Measurements from ENCODE around the gene TCF4. TPM values are rescaled to one million over a fixed set of nuclear protein-coding genes. Genes with fewer than 3 reads are reported as not detected.

TCF4 gene
- total RNA-seq, 1 donor from 2014 or later, result 175 TPM

DNA sequence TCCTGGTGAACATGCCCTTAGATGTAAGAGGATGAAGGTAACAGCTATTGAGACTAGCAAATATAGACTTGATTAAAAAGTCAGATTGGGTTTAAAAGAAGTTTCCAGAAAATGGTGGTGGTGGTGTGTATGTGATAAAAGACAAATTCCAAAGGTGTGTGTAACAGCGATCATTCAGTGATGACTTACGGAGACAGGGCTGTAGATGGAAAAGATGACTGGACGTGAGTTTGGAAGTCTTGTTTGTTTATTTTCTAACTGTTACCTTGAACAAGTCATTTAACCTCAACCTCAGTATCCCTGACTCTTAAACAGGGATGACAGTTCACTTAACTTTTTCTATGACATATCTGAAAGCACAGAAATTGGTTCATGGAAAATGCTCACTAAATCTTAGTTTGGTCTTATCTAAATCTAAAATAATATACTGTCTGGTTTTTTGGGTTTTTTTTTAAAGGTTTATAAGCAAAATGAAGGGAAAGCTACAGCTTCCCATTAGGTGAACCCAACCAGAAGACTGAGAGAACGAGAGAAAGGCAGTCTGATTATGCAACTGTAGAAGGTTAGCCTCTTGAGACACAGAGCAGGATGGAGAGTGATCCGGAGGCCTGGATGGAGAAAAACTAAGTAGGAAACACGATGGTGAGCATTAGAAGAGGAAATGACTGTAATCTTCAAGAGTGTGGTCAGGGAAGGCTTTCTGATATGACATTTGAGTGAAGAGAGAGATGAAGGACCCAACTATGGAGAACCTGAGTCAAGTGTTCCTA is 71.9 kb downstream of the TCF4 start:
- H3K4me1 Mint-ChIP-seq (ENCODE audit: unreplicated experiment), result peaks cover 19% of the 10 kb centered on the region
- H3K36me3 Mint-ChIP-seq (ENCODE audit: low read depth, unreplicated experiment), result no peaks in the 10 kb centered on the region
- TF ChIP-seq, protein P1, sequence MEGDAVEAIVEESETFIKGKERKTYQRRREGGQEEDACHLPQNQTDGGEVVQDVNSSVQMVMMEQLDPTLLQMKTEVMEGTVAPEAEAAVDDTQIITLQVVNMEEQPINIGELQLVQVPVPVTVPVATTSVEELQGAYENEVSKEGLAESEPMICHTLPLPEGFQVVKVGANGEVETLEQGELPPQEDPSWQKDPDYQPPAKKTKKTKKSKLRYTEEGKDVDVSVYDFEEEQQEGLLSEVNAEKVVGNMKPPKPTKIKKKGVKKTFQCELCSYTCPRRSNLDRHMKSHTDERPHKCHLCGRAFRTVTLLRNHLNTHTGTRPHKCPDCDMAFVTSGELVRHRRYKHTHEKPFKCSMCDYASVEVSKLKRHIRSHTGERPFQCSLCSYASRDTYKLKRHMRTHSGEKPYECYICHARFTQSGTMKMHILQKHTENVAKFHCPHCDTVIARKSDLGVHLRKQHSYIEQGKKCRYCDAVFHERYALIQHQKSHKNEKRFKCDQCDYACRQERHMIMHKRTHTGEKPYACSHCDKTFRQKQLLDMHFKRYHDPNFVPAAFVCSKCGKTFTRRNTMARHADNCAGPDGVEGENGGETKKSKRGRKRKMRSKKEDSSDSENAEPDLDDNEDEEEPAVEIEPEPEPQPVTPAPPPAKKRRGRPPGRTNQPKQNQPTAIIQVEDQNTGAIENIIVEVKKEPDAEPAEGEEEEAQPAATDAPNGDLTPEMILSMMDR (IDR thresholded peaks at IDR 0.05; ENCODE audit: unreplicated experiment), result no peak
- no peaks in the 10 kb centered on the region for H3K27me3 Mint-ChIP-seq (ENCODE audit: unreplicated experiment)
- H3K9me3 Mint-ChIP-seq (ENCODE audit: unreplicated experiment), result no peaks in the 10 kb centered on the region
- no peak overlapping the region for H3K4me3 Mint-ChIP-seq (ENCODE audit: unreplicated experiment)
- no peak for DNase-seq (ENCODE audit: low spot score)
- no peak overlapping the region for H3K27ac Mint-ChIP-seq (ENCODE audit: unreplicated experiment)

DNA sequence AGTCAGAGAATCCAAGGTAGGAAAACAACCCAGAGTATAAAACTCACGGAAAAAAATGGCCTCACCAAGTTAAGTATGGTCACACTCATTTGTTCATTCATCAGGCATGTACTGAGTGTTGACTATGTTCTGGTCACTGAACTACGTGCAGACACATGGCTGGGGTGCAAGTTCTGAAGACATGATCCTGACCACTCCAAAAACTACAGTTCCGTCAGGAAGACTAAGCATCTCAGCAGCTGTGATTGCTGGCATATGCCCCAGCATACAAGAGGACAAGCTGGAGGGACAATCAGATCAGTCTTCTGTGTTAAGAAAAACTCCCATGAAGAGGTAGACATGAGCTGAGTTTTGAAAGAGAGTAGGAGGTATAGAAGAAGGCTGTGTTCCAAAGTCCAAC is 72.8 kb downstream of the TCF4 start:
- Mint-ChIP-seq H3K27me3 (ENCODE audit: unreplicated experiment) (no peaks in the 10 kb centered on the region), H3K36me3 (ENCODE audit: low read depth, unreplicated experiment) (no peaks in the 10 kb centered on the region), H3K9me3 (ENCODE audit: unreplicated experiment) (no peaks in the 10 kb centered on the region), H3K4me3 (ENCODE audit: unreplicated experiment) (no peak overlapping the region), H3K4me1 (ENCODE audit: unreplicated experiment) (peaks cover 28% of the 10 kb centered on the region), H3K27ac (ENCODE audit: unreplicated experiment) (no peak overlapping the region)
- TF ChIP-seq, protein P1 (IDR thresholded peaks at IDR 0.05; ENCODE audit: unreplicated experiment), result no peak
- no peak for DNase-seq (ENCODE audit: low spot score)

DNA sequence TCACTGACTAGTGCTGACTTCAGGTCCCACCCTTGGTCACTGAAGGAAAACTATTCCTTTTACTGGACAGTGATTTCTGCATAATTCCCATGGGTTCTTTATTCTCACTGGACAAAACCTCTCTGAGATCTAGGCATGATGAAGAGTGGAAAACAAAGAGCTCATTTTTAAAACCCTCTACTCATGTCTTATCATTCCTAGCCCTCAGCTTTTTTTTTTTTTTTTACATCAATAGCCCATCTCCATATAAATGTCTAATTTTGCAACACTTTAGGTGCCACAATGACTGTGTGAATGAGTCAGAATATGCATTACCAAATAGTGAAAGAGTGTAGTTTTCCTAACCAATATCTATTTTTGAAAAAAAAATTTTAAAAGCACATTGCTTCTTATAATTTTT is 74.8 kb downstream of the TCF4 start:
- peaks cover 6% of the 10 kb centered on the region for H3K27me3 Mint-ChIP-seq (ENCODE audit: unreplicated experiment)
- peaks cover 40% of the 10 kb centered on the region for H3K4me1 Mint-ChIP-seq (ENCODE audit: unreplicated experiment)
- TF ChIP-seq, protein P1 (IDR thresholded peaks at IDR 0.05; ENCODE audit: unreplicated experiment), result no peak
- H3K36me3 Mint-ChIP-seq (ENCODE audit: low read depth, unreplicated experiment), result no peaks in the 10 kb centered on the region
- no peak overlapping the region for H3K4me3 Mint-ChIP-seq (ENCODE audit: unreplicated experiment)
- H3K9me3 Mint-ChIP-seq (ENCODE audit: unreplicated experiment), result no peaks in the 10 kb centered on the region
- DNase-seq (ENCODE audit: low spot score), result no peak
- H3K27ac Mint-ChIP-seq (ENCODE audit: unreplicated experiment), result peak overlapping the region; percentile 78

DNA sequence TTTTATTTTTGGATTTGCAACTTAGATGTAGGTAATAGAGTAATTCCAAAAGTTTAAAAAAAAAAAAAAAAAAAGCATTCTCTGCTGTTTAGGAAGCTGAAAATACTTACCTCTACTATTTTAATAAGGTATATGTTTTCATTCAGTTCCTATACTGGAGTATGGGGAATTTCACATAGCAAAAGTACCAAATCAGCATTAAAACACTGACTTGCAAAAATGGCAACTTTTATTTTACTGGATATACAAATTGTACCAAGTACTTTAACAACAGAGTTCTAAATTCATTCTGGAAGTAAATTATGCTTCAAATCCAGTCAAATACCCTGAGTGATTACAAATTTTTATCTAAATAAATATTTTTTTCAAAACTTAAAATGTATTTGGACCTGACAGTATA is 76.7 kb downstream of the TCF4 start:
- peak overlapping the region; percentile 98 for H3K27ac Mint-ChIP-seq (ENCODE audit: unreplicated experiment)
- peaks cover 8% of the 10 kb centered on the region for H3K27me3 Mint-ChIP-seq (ENCODE audit: unreplicated experiment)
- peaks cover 55% of the 10 kb centered on the region for H3K4me1 Mint-ChIP-seq (ENCODE audit: unreplicated experiment)
- DNase-seq (ENCODE audit: low spot score), result no peak
- TF ChIP-seq, protein P1 (IDR thresholded peaks at IDR 0.05; ENCODE audit: unreplicated experiment), result no peak
- no peaks in the 10 kb centered on the region for H3K9me3 Mint-ChIP-seq (ENCODE audit: unreplicated experiment)
- H3K4me3 Mint-ChIP-seq (ENCODE audit: unreplicated experiment), result no peak overlapping the region
- H3K36me3 Mint-ChIP-seq (ENCODE audit: low read depth, unreplicated experiment), result no peaks in the 10 kb centered on the region

DNA sequence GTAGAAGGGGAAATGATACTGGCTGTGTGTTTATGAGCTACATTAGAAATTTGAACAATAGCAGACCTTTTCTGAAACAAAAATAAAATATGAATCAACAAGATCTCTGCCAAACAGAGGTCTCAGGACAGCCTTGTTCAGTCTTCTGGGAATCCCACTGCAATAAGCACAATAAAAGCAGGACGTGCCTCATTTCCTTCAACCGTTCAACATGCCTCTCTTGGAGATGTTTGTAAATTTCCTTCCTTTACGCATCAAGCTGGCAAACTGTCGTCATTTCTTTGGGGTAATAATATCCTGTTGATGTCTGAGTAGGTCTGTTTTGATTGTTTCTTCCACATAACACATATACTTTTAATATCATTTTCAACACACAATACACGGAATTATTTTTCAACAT is 77.2 kb downstream of the TCF4 start:
- Mint-ChIP-seq H3K36me3 (ENCODE audit: low read depth, unreplicated experiment) (no peaks in the 10 kb centered on the region), H3K27ac (ENCODE audit: unreplicated experiment) (peak overlapping the region; percentile 98), H3K4me3 (ENCODE audit: unreplicated experiment) (peak overlapping the region; percentile 18), H3K9me3 (ENCODE audit: unreplicated experiment) (no peaks in the 10 kb centered on the region), H3K27me3 (ENCODE audit: unreplicated experiment) (peaks cover 8% of the 10 kb centered on the region), H3K4me1 (ENCODE audit: unreplicated experiment) (peaks cover 59% of the 10 kb centered on the region)
- DNase-seq (ENCODE audit: low spot score), result peak; percentile 42
- TF ChIP-seq, protein P1 (IDR thresholded peaks at IDR 0.05; ENCODE audit: unreplicated experiment), result no peak

Measured in endothelial cell (in vitro differentiated cells).